ENCODE results near the gene ST3GAL2. TPM values are rescaled to one million over a fixed set of nuclear protein-coding genes. Genes with fewer than 3 reads are reported as not detected.
A peak's percentile ranks its signal among the peaks of the same experiment; 100 is the strongest.
"Not testable (repeated sequence)": the region's sequence is repeated elsewhere in the genome, so short reads cannot be mapped to it uniquely, and the experiment has no call there.

The ST3GAL2 gene
- total RNA-seq, 2 experiments from 2014 or later, result 14.8 to 16.6 TPM

DNA sequence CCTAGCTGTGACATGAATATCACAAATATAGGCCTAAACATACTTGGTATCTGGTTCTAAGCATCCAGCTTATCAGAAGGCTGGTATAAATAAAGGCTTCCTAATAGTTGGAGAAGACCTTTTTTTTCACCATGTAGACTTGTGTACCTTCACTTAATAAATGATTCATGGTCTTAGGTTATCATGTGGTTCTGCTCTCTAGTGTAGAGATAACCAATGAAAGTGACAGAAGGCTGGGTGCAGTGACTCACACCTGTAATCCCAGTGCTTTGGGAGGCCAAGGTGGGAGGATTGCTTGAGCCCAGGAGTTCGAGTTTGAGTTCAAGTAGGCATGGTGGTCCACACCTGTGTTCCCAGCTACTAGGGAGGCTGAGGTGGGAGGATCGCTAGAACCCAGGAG is 89.1 kb downstream of the ST3GAL2 start:
- Mint-ChIP-seq H3K4me1 (peaks cover 36% of the 10 kb centered on the region), H3K27ac (peak overlapping the region; percentile 72), H3K36me3 (ENCODE audit: low read depth) (peaks cover 37% of the 10 kb centered on the region), H3K9me3 (ENCODE audit: low read depth) (no peaks in the 10 kb centered on the region), H3K4me3 (no peak overlapping the region), H3K27me3 (no peaks in the 10 kb centered on the region)
- POLR2A ChIA-PET, result interaction anchor here (0.6 kb wide), 1 partner anchor 185 kb away, joined by 3 read pairs; no protein-coding TSS in a partner anchor
- intact Hi-C loops (cut with DNase I, micrococcal nuclease), result loop anchor here in 1 of 2 experiments (5.0 kb wide), 1 partner anchor 1217 kb away; the partner anchor contains the start of genes CHTF8 and UTP4
- CTCF ChIA-PET, result interaction anchor here (0.8 kb wide), 1 partner anchor 190 kb away, joined by 4 read pairs; no protein-coding TSS in a partner anchor
- ATAC-seq, result peak; percentile 34
- peak; percentile 21 for DNase-seq

DNA sequence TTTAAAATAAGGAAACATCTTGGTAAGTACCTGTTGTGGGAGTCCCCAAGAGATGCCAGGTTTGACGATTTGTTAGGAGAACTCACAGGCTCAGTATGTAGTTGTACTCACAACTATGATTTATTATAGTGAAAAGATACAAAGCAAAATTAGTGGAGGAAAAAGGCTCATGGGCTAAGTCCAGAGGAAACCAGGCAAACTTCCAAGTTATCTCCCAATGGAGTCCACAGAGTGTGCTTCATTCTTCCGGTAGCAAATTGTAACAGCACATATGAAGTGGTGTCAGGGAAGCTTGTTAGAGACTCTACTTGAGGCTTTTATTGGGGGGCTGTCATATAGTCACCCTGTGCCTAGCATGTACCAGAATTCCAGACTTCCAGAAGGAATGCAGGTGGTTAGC is 89.9 kb downstream of the ST3GAL2 start:
- no peaks in the 10 kb centered on the region for H3K27me3 Mint-ChIP-seq
- DNase-seq (no peak), ATAC-seq (no peak)
- POLR2A ChIA-PET, result no interaction called here
- H3K4me1 Mint-ChIP-seq, result peaks cover 36% of the 10 kb centered on the region
- intact Hi-C loops (cut with DNase I, micrococcal nuclease), result loop anchor here in 1 of 2 experiments (5.0 kb wide), 1 partner anchor 1217 kb away; the partner anchor contains the start of genes CHTF8 and UTP4
- peaks cover 33% of the 10 kb centered on the region for H3K36me3 Mint-ChIP-seq (ENCODE audit: low read depth)
- CTCF ChIA-PET, result no interaction called here
- no peak overlapping the region for H3K27ac Mint-ChIP-seq
- H3K4me3 Mint-ChIP-seq, result no peak overlapping the region
- H3K9me3 Mint-ChIP-seq (ENCODE audit: low read depth), result no peaks in the 10 kb centered on the region

DNA sequence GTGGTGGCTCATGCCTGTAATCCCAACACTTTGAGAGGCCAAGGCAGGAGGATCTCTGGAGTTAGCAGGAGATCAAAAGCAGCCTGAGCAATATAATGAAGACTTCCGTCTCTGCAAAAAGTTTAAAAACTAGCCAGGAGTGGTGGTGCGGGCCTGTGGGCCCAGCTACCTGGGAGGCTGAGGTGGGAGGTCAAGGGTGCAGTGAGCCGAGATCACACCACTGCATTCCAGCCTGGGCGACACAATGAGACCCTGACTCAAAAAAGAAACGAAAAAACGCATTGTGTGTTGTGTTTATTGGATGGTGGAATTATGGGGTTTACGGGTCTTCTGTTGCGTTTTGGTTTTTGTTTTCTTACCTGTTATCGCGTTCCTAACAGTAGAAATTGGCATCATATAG is 93.1 kb downstream of the ST3GAL2 start:
- CTCF ChIA-PET, result interaction anchor here (0.7 to 1.7 kb wide), 4 partner anchors 16 to 94 kb away, joined by 3 to 5 read pairs (median 4); partner anchors contain the start of genes AARS1 and EXOSC6
- Mint-ChIP-seq H3K9me3 (ENCODE audit: low read depth) (no peaks in the 10 kb centered on the region), H3K27ac (peak overlapping the region; percentile 90), H3K4me3 (peak overlapping the region; percentile 84), H3K36me3 (ENCODE audit: low read depth) (peaks cover 23% of the 10 kb centered on the region), H3K27me3 (no peaks in the 10 kb centered on the region), H3K4me1 (peaks cover 33% of the 10 kb centered on the region)
- no peak for ATAC-seq
- DNase-seq, result no peak
- intact Hi-C loops (cut with DNase I, micrococcal nuclease), result loop anchor here (1.0 to 5.0 kb wide), 13 partner anchors 35 to 1214 kb away; partner anchors contain the start of genes AARS1 (in 2 of the 2), DDX19B (in 2 of the 2), CHTF8 (in 1 of the 2) and COG4 (in 1 of the 2)
- POLR2A ChIA-PET, result interaction anchor here (0.6 to 2.6 kb wide), 9 partner anchors 9 to 231 kb away, joined by 3 to 27 read pairs (median 5); partner anchors contain the start of genes AARS1, COG4, DDX19B and EXOSC6

DNA sequence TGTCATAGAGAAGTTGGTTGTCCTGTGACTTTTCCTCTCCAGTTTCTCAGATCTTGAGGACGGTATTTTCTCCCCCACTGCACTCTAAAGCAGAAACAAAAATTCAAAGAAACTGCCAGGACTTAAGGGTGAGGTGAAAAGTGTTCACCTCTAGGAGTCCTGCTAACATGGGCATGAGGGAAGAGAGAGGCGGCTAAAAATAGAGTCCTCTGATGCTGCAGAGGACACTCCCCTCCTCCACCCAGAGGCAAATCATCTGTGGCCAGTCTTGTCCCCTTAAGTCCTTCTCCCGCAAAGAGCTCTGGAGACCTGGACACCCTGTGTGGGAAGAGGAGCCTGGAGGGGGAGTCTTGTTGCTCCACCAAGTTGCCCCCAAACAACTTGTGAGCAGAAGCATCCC is 96.9 kb downstream of the ST3GAL2 start:
- no peak overlapping the region for H3K27ac Mint-ChIP-seq

DNA sequence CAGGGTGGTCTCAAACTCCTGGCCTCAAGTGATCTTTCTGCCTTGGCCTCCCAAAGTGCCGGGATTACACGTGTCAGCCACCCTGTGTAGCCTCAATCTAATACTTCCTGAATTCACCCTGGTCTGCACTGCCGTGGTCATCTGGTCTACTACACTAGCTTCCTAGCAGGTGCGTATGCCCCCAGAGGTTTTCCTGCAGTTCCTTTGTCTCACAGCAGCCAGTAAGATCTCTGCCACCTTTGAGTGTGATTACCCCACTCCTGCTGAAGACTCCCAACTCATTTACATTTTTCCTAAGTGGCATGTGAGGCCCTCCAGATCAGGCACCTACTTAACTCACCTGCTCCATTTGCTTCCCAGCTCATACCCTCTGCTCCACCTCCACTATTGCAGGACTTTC is 97.3 kb downstream of the ST3GAL2 start:
- ChIA-PET CTCF (interaction anchor here (0.6 kb wide), 1 partner anchor 307 kb away, joined by 5 read pairs; no protein-coding TSS in a partner anchor), POLR2A (no interaction called here)
- Mint-ChIP-seq H3K27me3 (no peaks in the 10 kb centered on the region), H3K9me3 (ENCODE audit: low read depth) (no peaks in the 10 kb centered on the region), H3K4me3 (no peak overlapping the region), H3K4me1 (peaks cover 8% of the 10 kb centered on the region), H3K27ac (no peak overlapping the region), H3K36me3 (ENCODE audit: low read depth) (peaks cover 7% of the 10 kb centered on the region)
- DNase-seq (no peak), ATAC-seq (no peak)
- intact Hi-C loops (cut with DNase I, micrococcal nuclease), result no loop called here

More for the DNA sequence above, 96.9 kb downstream of the ST3GAL2 start:
- Mint-ChIP-seq H3K36me3 (ENCODE audit: low read depth) (peaks cover 7% of the 10 kb centered on the region), H3K4me1 (peaks cover 8% of the 10 kb centered on the region), H3K9me3 (ENCODE audit: low read depth) (no peaks in the 10 kb centered on the region), H3K27me3 (no peaks in the 10 kb centered on the region), H3K4me3 (no peak overlapping the region)
- CTCF ChIA-PET, result no interaction called here
- POLR2A ChIA-PET, result no interaction called here
- DNase-seq (no peak), ATAC-seq (no peak)
- intact Hi-C loops (cut with DNase I, micrococcal nuclease), result no loop called here

DNA sequence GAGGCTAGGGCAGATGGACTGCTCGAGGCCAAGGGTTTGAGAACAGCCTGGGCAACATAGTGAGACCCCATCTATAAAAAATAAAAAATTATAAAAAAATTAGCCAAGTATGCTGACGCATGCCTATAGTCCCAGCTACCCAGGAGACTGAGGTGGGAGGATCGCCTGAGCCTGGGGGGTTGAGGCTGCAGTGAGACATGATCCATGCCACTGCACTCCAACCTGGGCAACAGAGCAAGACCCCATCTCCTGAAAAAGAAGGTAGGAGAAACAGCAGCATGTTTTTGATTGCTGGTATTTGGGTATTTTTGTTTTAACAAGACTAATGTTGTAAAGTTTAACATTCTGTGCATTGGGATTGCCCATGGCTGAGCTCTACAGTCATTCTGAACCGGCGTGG is 101.1 kb downstream of the ST3GAL2 start:
- DNase-seq, result no peak
- peaks cover 13% of the 10 kb centered on the region for H3K36me3 Mint-ChIP-seq (ENCODE audit: low read depth)
- CTCF ChIA-PET, result no interaction called here
- intact Hi-C loops (cut with DNase I, micrococcal nuclease), result no loop called here
- H3K27me3 Mint-ChIP-seq, result no peaks in the 10 kb centered on the region
- POLR2A ChIA-PET, result no interaction called here
- no peak for ATAC-seq
- H3K9me3 Mint-ChIP-seq (ENCODE audit: low read depth), result no peaks in the 10 kb centered on the region
- no peak overlapping the region for H3K27ac Mint-ChIP-seq
- H3K4me3 Mint-ChIP-seq, result no peak overlapping the region
- H3K4me1 Mint-ChIP-seq, result no peaks in the 10 kb centered on the region

DNA sequence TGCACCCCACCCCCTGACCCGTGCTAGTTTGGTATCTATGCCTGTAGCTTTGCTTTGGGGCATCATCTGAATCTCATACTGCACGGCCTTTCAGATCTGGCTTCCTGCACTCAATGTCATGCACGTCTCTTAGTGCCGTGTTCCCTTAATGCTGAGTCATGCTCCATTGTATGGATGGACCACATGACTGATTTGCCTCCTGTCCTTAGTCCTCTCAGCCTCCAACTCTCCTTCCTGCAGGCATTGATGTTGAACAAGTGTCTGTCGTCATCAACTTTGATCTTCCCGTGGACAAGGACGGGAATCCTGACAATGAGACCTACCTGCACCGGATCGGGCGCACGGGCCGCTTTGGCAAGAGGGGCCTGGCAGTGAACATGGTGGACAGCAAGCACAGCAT is 106.2 kb downstream of the ST3GAL2 start:
- POLR2A ChIA-PET, result not testable (repeated sequence)

DNA sequence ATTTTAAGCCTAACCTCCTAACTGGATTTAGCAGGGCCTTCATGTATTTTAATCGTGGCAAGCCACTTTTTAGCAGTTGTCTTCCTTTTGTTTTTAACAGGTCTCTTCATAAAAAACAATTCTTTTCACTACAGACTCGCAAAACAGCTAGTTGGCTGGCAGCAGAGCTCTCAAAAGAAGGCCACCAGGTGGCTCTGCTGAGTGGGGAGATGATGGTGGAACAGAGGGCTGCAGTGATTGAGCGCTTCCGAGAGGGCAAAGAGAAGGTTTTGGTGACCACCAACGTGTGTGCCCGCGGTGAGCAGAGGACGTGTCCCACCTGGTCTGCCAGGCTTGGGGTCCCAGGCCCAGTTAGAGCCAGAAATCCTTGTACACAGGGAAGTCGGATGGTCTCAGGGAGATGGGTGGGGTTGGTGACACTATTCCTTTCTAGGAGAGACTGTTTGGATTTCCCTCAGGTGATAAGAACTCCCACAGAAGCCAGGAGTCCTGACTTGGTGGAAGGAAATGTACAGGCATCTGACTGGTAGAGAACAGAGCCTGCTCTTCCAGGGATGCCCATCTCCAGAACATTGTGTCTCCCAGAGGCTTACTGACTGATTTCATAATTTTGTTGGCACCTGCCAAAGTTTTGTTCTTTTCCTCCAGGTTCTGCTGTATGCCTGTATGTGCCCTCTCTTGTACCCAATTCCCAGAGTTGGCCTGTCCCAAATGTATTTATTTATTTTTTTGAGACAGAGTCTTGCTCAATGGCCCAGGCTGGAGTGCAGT is 107.1 kb downstream of the ST3GAL2 start:
- ATAC-seq (no peak), DNase-seq (peak; percentile 34)

More for the DNA sequence above, 106.2 kb downstream of the ST3GAL2 start:
- H3K4me3 Mint-ChIP-seq; H3K9me3 Mint-ChIP-seq (ENCODE audit: low read depth); intact Hi-C loops (cut with DNase I, micrococcal nuclease); DNase-seq; H3K27ac Mint-ChIP-seq; H3K27me3 Mint-ChIP-seq; ATAC-seq; H3K4me1 Mint-ChIP-seq: not testable (repeated sequence)
- CTCF ChIA-PET, result interaction anchor here (1.2 to 1.4 kb wide), 2 partner anchors 10 to 37 kb away, joined by 3 to 4 read pairs; no protein-coding TSS in a partner anchor
- H3K36me3 Mint-ChIP-seq (ENCODE audit: low read depth), result peaks cover 19% of the 10 kb centered on the region

DNA sequence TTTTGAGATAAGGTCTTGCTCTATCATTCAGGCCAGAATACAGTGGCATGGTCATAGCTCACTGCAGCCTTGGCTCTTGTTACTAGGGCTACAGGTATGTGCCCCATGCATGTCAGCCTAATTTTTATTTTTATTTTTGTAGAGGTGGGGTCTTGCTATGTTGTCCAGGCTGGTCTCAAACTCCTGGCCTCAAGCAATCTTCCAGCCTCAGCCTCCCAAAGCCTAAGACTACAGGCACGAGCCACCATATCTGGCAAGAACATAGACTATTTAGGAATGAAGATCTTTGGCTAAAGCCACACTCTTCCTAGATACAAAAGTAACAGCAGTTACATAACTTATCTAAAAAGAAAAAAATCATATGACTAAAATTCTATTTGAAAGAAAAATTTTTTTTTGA is 107.8 kb downstream of the ST3GAL2 start:
- peaks cover 15% of the 10 kb centered on the region for H3K36me3 Mint-ChIP-seq (ENCODE audit: low read depth)
- DNase-seq (no peak), ATAC-seq (no peak)
- no peaks in the 10 kb centered on the region for H3K9me3 Mint-ChIP-seq (ENCODE audit: low read depth)
- H3K4me3 Mint-ChIP-seq, result no peak overlapping the region
- no peaks in the 10 kb centered on the region for H3K4me1 Mint-ChIP-seq
- H3K27me3 Mint-ChIP-seq, result no peaks in the 10 kb centered on the region
- intact Hi-C loops (cut with DNase I, micrococcal nuclease), result loop anchor here in 1 of 2 experiments (1.0 kb wide), 1 partner anchor 322 kb away; no protein-coding TSS in a partner anchor
- POLR2A ChIA-PET, result no interaction called here
- CTCF ChIA-PET, result interaction anchor here (0.8 to 1.3 kb wide), 2 partner anchors 321 to 323 kb away, joined by 4 read pairs; no protein-coding TSS in a partner anchor
- no peak overlapping the region for H3K27ac Mint-ChIP-seq

More for the DNA sequence above, 107.1 kb downstream of the ST3GAL2 start:
- ChIA-PET CTCF (interaction anchor here (0.6 to 1.4 kb wide), 6 partner anchors 9 to 322 kb away, joined by 3 to 4 read pairs (median 3); no protein-coding TSS in a partner anchor), POLR2A (no interaction called here)
- H3K4me1 Mint-ChIP-seq, result no peaks in the 10 kb centered on the region
- H3K36me3 Mint-ChIP-seq (ENCODE audit: low read depth), result peaks cover 19% of the 10 kb centered on the region
- intact Hi-C loops (cut with DNase I, micrococcal nuclease), result loop anchor here in 1 of 2 experiments (1.0 kb wide), 1 partner anchor 322 kb away; no protein-coding TSS in a partner anchor
- no peak overlapping the region for H3K4me3 Mint-ChIP-seq
- no peaks in the 10 kb centered on the region for H3K27me3 Mint-ChIP-seq
- no peaks in the 10 kb centered on the region for H3K9me3 Mint-ChIP-seq (ENCODE audit: low read depth)
- no peak overlapping the region for H3K27ac Mint-ChIP-seq

Measured in activated CD4-positive, alpha-beta T cell treated with anti-CD3 and anti-CD28 coated beads for 36 hours (primary cell).